Natural killer cell (primary cell): Measurements from ENCODE around the gene SMIM11. TPM values are rescaled to one million over a fixed set of nuclear protein-coding genes. Genes with fewer than 3 reads are reported as not detected.

Experiments used
- ATAC-seq, 3 donors: fragments of 150-1000 bp in 2 of 3; fragments of 200-7000 bp in 1 of 3; cut with Tn5 transposase; 1 replicate in 1 of 3; 2 replicates in 2 of 3; pipeline ENCODE4 v1.10.0; 2021; ENCODE audit warnings: mild to moderate bottlenecking in 2 of 3, moderate library complexity in 2 of 3
- DNase-seq, 2 donors: peaks; one replicate each; pipeline versions ENCODE4 v3.0.0 to v3.0.0-alpha.2; 2013 to 2021; ENCODE audit warnings: mixed read lengths in 1 of 2
- H3K27ac ChIP-seq: one replicate; pipeline ENCODE4 v1.5.1; 2013; ENCODE audit warnings: mild to moderate bottlenecking, low read length
- H3K27me3 ChIP-seq: one replicate; pipeline ENCODE4 v1.6.1; 2013; ENCODE audit warnings: low read length; ENCODE audit not compliant: control insufficient read depth, insufficient read depth
- H3K36me3 ChIP-seq: one replicate; pipeline ENCODE4 v1.6.1; 2013; ENCODE audit warnings: low read length; ENCODE audit not compliant: control insufficient read depth, insufficient read depth
- H3K4me1 ChIP-seq: one replicate; pipeline ENCODE4 v1.6.1; 2013; ENCODE audit warnings: low read length; ENCODE audit not compliant: control insufficient read depth, insufficient read depth
- H3K4me3 ChIP-seq: one replicate; pipeline ENCODE4 v1.5.1; 2013; ENCODE audit warnings: low read length
- H3K9me3 ChIP-seq: one replicate; pipeline ENCODE4 v1.6.1; 2013; ENCODE audit warnings: low read length; ENCODE audit not compliant: control insufficient read depth, insufficient read depth
- H3K27ac Mint-ChIP-seq, 2 donors: one replicate each; pipeline ENCODE4 v1.8.0; 2022; ENCODE audit warnings: mild to moderate bottlenecking in 2 of 2, mixed read lengths in 2 of 2, moderate library complexity in 1 of 2
- H3K27me3 Mint-ChIP-seq, 2 donors: one replicate each; pipeline ENCODE4 v1.8.0; 2022; ENCODE audit warnings: low read depth in 2 of 2, mixed read lengths in 2 of 2
- H3K36me3 Mint-ChIP-seq: one replicate; pipeline ENCODE4 v1.8.0; 2022; ENCODE audit warnings: mixed read lengths
- H3K4me1 Mint-ChIP-seq, 2 donors: one replicate each; pipeline ENCODE4 v1.8.0; 2022; ENCODE audit warnings: mixed read lengths in 2 of 2
- H3K4me3 Mint-ChIP-seq: one replicate; pipeline ENCODE4 v1.8.0; 2022; ENCODE audit warnings: mild to moderate bottlenecking, moderate library complexity, mixed read lengths
- H3K9me3 Mint-ChIP-seq, 2 donors: one replicate each; pipeline ENCODE4 v1.8.0; 2022; ENCODE audit warnings: mixed read lengths in 2 of 2
- CTCF ChIP-seq: fragments of 200-600 bp; IDR thresholded peaks from one replicate; pipeline ENCODE4 v1.8.0; 2022; ENCODE audit warnings: antibody characterized with exemption
- WGBS: methylation state at CpG from one replicate; pipeline ENCODE4 v1.1.7; 2013; ENCODE audit warnings: missing lambda C conversion rate; ENCODE audit not compliant: insufficient coverage; 5-methylcytosine and 5-hydroxymethylcytosine counted together
- intact Hi-C: fragments of 100-400 bp; cut with micrococcal nuclease; formaldehyde crosslinking; loops from one replicate; pipeline ENCODE4 v1.14.2; 2022
- total RNA-seq, 4 donors: library from RNA; stranded (reverse); fragments of 120-200 nt in 1 of 4; gene quantifications; one replicate each; pipeline versions ENCODE4 v1.2.3 to v1.2.4, GENCODE V29; 2013 to 2022

The SMIM11 gene
- total RNA-seq, 3 donors from 2014 or later (not counting 1 experiment from before 2014, with no cell fraction given): 1.0 to 16.3 (median 1.5) TPM

- no peaks in the 10 kb centered on the region for H3K36me3 Mint-ChIP-seq
- no peak for TF ChIP-seq CTCF
- DNase-seq: no peak
- 84% methylated on average over 4 of the region's 4 CpGs for WGBS
- no peaks in the 10 kb centered on the region for H3K9me3 Mint-ChIP-seq
- Histone ChIP-seq H3K27me3 (peaks cover 1% of the 10 kb centered on the region), H3K36me3 (no peaks in the 10 kb centered on the region), H3K9me3 (no peaks in the 10 kb centered on the region), H3K27ac (no peak overlapping the region), H3K4me3 (no peak overlapping the region), H3K4me1 (no peaks in the 10 kb centered on the region)
- H3K27ac Mint-ChIP-seq: no peak overlapping the region
- no peak overlapping the region for H3K4me3 Mint-ChIP-seq
- peaks cover 22 to 41% of the 10 kb centered on the region in 2 donors for H3K27me3 Mint-ChIP-seq
- no peaks in the 10 kb centered on the region for H3K4me1 Mint-ChIP-seq
- intact Hi-C loops: no loop called here
- ATAC-seq: no peak
These were observed 20.5 kb upstream of the SMIM11 start for GRCh38 chr21:34354836-34355235.

GRCh38 chr21:34355570-34355969 is 19.7 kb upstream of the SMIM11 start:
- Mint-ChIP-seq H3K4me3 (no peak overlapping the region), H3K9me3 (no peaks in the 10 kb centered on the region), H3K36me3 (no peaks in the 10 kb centered on the region), H3K4me1 (no peaks in the 10 kb centered on the region), H3K27ac (no peak overlapping the region), H3K27me3 (peaks cover 22 to 41% of the 10 kb centered on the region in 2 donors)
- Histone ChIP-seq H3K27ac (no peak overlapping the region), H3K4me1 (no peaks in the 10 kb centered on the region), H3K9me3 (no peaks in the 10 kb centered on the region), H3K4me3 (no peak overlapping the region), H3K36me3 (no peaks in the 10 kb centered on the region), H3K27me3 (peaks cover 3% of the 10 kb centered on the region)
- ATAC-seq (no peak), DNase-seq (no peak)
- intact Hi-C loops: no loop called here
- no peak for TF ChIP-seq CTCF
- WGBS: 98% methylated on average over 5 of the region's 5 CpGs

- peaks cover 7% of the 10 kb centered on the region for H3K27me3 ChIP-seq
- H3K27ac Mint-ChIP-seq: no peak overlapping the region
- no peak overlapping the region for H3K27ac ChIP-seq
- intact Hi-C loops: no loop called here
- no peak overlapping the region for H3K4me3 ChIP-seq
- no peak for ATAC-seq
- H3K9me3 Mint-ChIP-seq: no peaks in the 10 kb centered on the region
- no peaks in the 10 kb centered on the region for H3K36me3 Mint-ChIP-seq
- no peaks in the 10 kb centered on the region for H3K9me3 ChIP-seq
- H3K4me1 ChIP-seq: no peaks in the 10 kb centered on the region
- no peak for DNase-seq
- 100% methylated on average over 2 of the region's 2 CpGs for WGBS
- H3K4me1 Mint-ChIP-seq: peaks cover 6 to 7% of the 10 kb centered on the region in 2 donors
- no peak overlapping the region for H3K4me3 Mint-ChIP-seq
- no peaks in the 10 kb centered on the region for H3K36me3 ChIP-seq
- peaks cover 26 to 41% of the 10 kb centered on the region in 2 donors for H3K27me3 Mint-ChIP-seq
- no peak for TF ChIP-seq CTCF
These were observed 17.4 kb upstream of the SMIM11 start for GRCh38 chr21:34357889-34358288.

- no peaks in the 10 kb centered on the region for H3K9me3 Mint-ChIP-seq
- H3K4me3 ChIP-seq: no peak overlapping the region
- no peak overlapping the region for H3K27ac ChIP-seq
- H3K4me1 ChIP-seq: no peaks in the 10 kb centered on the region
- H3K27me3 Mint-ChIP-seq: peaks cover 25 to 41% of the 10 kb centered on the region in 2 donors
- TF ChIP-seq CTCF: no peak
- H3K9me3 ChIP-seq: no peaks in the 10 kb centered on the region
- H3K27ac Mint-ChIP-seq: no peak overlapping the region
- H3K36me3 ChIP-seq: no peaks in the 10 kb centered on the region
- H3K4me3 Mint-ChIP-seq: no peak overlapping the region
- ATAC-seq (no peak), DNase-seq (no peak)
- peaks cover 7% of the 10 kb centered on the region for H3K27me3 ChIP-seq
- WGBS: no CpG with 5 or more reads among the region's 1 CpG
- H3K36me3 Mint-ChIP-seq: no peaks in the 10 kb centered on the region
- intact Hi-C loops: no loop called here
- H3K4me1 Mint-ChIP-seq: peaks cover 6 to 7% of the 10 kb centered on the region in 2 donors
These were observed 16.4 kb upstream of the SMIM11 start for GRCh38 chr21:34358866-34359265.
